Gastroesophageal sphincter (tissue), 4 donors: ENCODE measurements around the gene DIPK1A. TPM values are rescaled to one million over a fixed set of nuclear protein-coding genes. Genes with fewer than 3 reads are reported as not detected.

Experiments used
- ATAC-seq: fragments of 150-250 bp; one replicate; pipeline ENCODE4 v1.9.1; 2016; ENCODE audit warnings: mild to moderate bottlenecking, moderate library complexity
- H3K27ac ChIP-seq, 4 donors: fragments of 200-600 bp; sonication (generic) in 3 of 4; 1 replicate in 3 of 4; 2 replicates in 1 of 4; pipeline ENCODE4 v1.5.1; 2016 to 2019
- H3K27me3 ChIP-seq: fragments of 200-600 bp; sonication (generic); one replicate; pipeline ENCODE4 v1.5.1; 2019
- H3K36me3 ChIP-seq, 2 donors: fragments of 200-600 bp; sonication (generic); one replicate each; pipeline ENCODE4 v1.5.1; 2019; ENCODE audit warnings: control low read depth in 1 of 2
- H3K4me1 ChIP-seq, 3 donors: fragments of 200-600 bp; sonication (generic); 1 replicate in 2 of 3; 2 replicates in 1 of 3; pipeline ENCODE4 v1.5.1; 2016 to 2019; ENCODE audit warnings: control low read depth in 2 of 3
- H3K4me3 ChIP-seq, 2 donors: fragments of 200-600 bp; sonication (generic); one replicate each; pipeline ENCODE4 v1.5.1; 2019; ENCODE audit warnings: mild to moderate bottlenecking in 1 of 2, moderate library complexity in 1 of 2
- H3K9me3 ChIP-seq, 3 donors: fragments of 200-600 bp; sonication (generic); one replicate each; pipeline ENCODE4 v1.5.1; 2017 to 2019; ENCODE audit warnings: control low read depth in 2 of 3
- CTCF ChIP-seq, 4 experiments: fragments of 200-600 bp in 2 of 4; fragments of 450-650 bp in 2 of 4; sonication (generic) in 1 of 4; IDR thresholded peaks; one replicate each; pipeline ENCODE4 v1.5.1; 2017 to 2019; ENCODE audit warnings: antibody characterized with exemption in 4 of 4, mild to moderate bottlenecking in 2 of 4, moderate library complexity in 2 of 4
- EP300 ChIP-seq: sonication (generic); formaldehyde crosslinking; IDR thresholded peaks from one replicate; pipeline ENCODE4 v1.6.1; 2017; ENCODE audit warnings: antibody characterized with exemption, mild to moderate bottlenecking
- POLR2A ChIP-seq, 2 donors: fragments of 450-650 bp; IDR thresholded peaks; one replicate each; pipeline ENCODE4 v1.6.1; 2017; ENCODE audit warnings: antibody characterized with exemption in 2 of 2, mild to moderate bottlenecking in 2 of 2, moderate library complexity in 1 of 2
- POLR2AphosphoS5 ChIP-seq: sonication (generic); formaldehyde crosslinking; IDR thresholded peaks from one replicate; pipeline ENCODE4 v1.6.1; 2017; ENCODE audit warnings: antibody characterized with exemption
- WGBS, 2 donors: methylation state at CpG; one replicate each; pipeline ENCODE4 v1.1.5; 2018; ENCODE audit warnings: low coverage in 1 of 2; 5-methylcytosine and 5-hydroxymethylcytosine counted together
- total RNA-seq, 4 donors: library from RNA; depleted of rRNA; stranded (reverse); fragments of >200 nt; gene quantifications; one replicate each; pipeline ENCODE4 v1.1.0, GENCODE V29; 2016

The DIPK1A gene
- total RNA-seq, 4 donors from 2014 or later = 10.2 to 39.2 (median 32.9) TPM

GRCh38 chr1:92881391-92881790 lies 79.9 kb downstream of the DIPK1A start:
- Histone ChIP-seq H3K4me3 (no peak overlapping the region), H3K9me3 (no peaks in the 10 kb centered on the region), H3K27me3 (no peaks in the 10 kb centered on the region), H3K27ac (no peak overlapping the region), H3K36me3 (no peaks in the 10 kb centered on the region), H3K4me1 (peaks cover 0 to 26% (median 7%) of the 10 kb centered on the region in 3 donors)
- no peak for TF ChIP-seq CTCF (IDR thresholded peaks at IDR 0.05)
- no peak for TF ChIP-seq POLR2AphosphoS5
- ATAC-seq = no peak
- WGBS, 2 donors = 72 to 92% methylated on average over 3 of the region's 3 CpGs

- Histone ChIP-seq H3K4me1 (peaks cover 0 to 27% (median 7%) of the 10 kb centered on the region in 3 donors), H3K9me3 (no peaks in the 10 kb centered on the region), H3K27ac (no peak overlapping the region), H3K36me3 (no peaks in the 10 kb centered on the region), H3K27me3 (no peaks in the 10 kb centered on the region), H3K4me3 (no peak overlapping the region)
- 65 to 78% methylated on average over 4 of the region's 4 CpGs for WGBS, 2 donors
- ATAC-seq = no peak
- TF ChIP-seq EP300 (no peak), CTCF (IDR thresholded peaks at IDR 0.05) (no peak), POLR2AphosphoS5 (no peak), POLR2A (IDR thresholded peaks at IDR 0.05) (no peak)
Measured at GRCh38 chr1:92879316-92879968, 81.8 kb downstream of the DIPK1A start.

GRCh38 chr1:92877792-92878191 lies 83.5 kb downstream of the DIPK1A start:
- ATAC-seq = no peak
- Histone ChIP-seq H3K27ac (no peak overlapping the region), H3K27me3 (no peaks in the 10 kb centered on the region), H3K36me3 (peaks cover 0 to 9% of the 10 kb centered on the region in 2 donors), H3K4me1 (peaks cover 0 to 27% (median 7%) of the 10 kb centered on the region in 3 donors), H3K4me3 (no peak overlapping the region), H3K9me3 (no peaks in the 10 kb centered on the region)
- no peak for TF ChIP-seq POLR2AphosphoS5
- TF ChIP-seq EP300 = no peak
- TF ChIP-seq CTCF (IDR thresholded peaks at IDR 0.05) = no peak
- no peak for TF ChIP-seq POLR2A (IDR thresholded peaks at IDR 0.05)
- 53 to 72% methylated on average over 4 of the region's 4 CpGs for WGBS, 2 donors

- no peak overlapping the region for H3K4me3 ChIP-seq
- WGBS, 2 donors = 11 to 21% methylated on average over 4 of the region's 4 CpGs
- H3K9me3 ChIP-seq = no peaks in the 10 kb centered on the region
- H3K36me3 ChIP-seq = peaks cover 0 to 15% of the 10 kb centered on the region in 2 donors
- no peak overlapping the region for H3K27ac ChIP-seq
- H3K27me3 ChIP-seq = no peaks in the 10 kb centered on the region
- no peak for TF ChIP-seq CTCF (IDR thresholded peaks at IDR 0.05)
- no peak for TF ChIP-seq POLR2A (IDR thresholded peaks at IDR 0.05)
- TF ChIP-seq EP300 = no peak
- TF ChIP-seq POLR2AphosphoS5 = no peak
- ATAC-seq = no peak
- peaks cover 0 to 27% (median 7%) of the 10 kb centered on the region in 3 donors for H3K4me1 ChIP-seq
Measured at GRCh38 chr1:92877081-92877711, 84.1 kb downstream of the DIPK1A start.

GRCh38 chr1:92876351-92876750 lies 84.9 kb downstream of the DIPK1A start:
- no peak for ATAC-seq
- 79 to 86% methylated on average over 4 of the region's 4 CpGs for WGBS, 2 donors
- H3K4me3 ChIP-seq = no peak overlapping the region
- H3K27me3 ChIP-seq = no peaks in the 10 kb centered on the region
- no peaks in the 10 kb centered on the region for H3K9me3 ChIP-seq
- H3K36me3 ChIP-seq = peaks cover 0 to 15% of the 10 kb centered on the region in 2 donors
- no peak for TF ChIP-seq POLR2AphosphoS5
- TF ChIP-seq POLR2A (IDR thresholded peaks at IDR 0.05) = no peak
- no peak for TF ChIP-seq CTCF (IDR thresholded peaks at IDR 0.05)
- TF ChIP-seq EP300 = no peak
- H3K27ac ChIP-seq = no peak overlapping the region
- peaks cover 0 to 27% (median 7%) of the 10 kb centered on the region in 3 donors for H3K4me1 ChIP-seq
